ENCODE measurements around the gene PDE4D.

GRCh38 chr5:59467969-59468368, 425.6 kb downstream of the PDE4D start:
- TF ChIP-seq EZH2 (IDR thresholded peaks at IDR 0.05; ENCODE audit: insufficient read depth, poor library complexity, severe bottlenecking) (no peak), EZH2phosphoT487 (IDR thresholded peaks at IDR 0.05; ENCODE audit: insufficient read depth, low read depth) (no peak)

Measured in GM23248 (cell line).